T47D (cell line): ENCODE measurements around the gene PCK1.

ENCODE experiments used
- DNase-seq, 2 experiments: peaks; one replicate each; pipeline versions ENCODE4 v3.0.0 to v3.0.0-alpha.2; 2011 to 2012; ENCODE audit warnings: low read depth in 1 of 2, low spot score in 1 of 2
- JUND ChIP-seq: IDR thresholded peaks from 2 replicates; pipeline ENCODE4 v1.6.1; 2012; ENCODE audit warnings: low read depth
- in situ Hi-C: cut with HindIII; loops from 2 replicates; pipeline ENCODE4 v1.10.0; 2016; ENCODE audit warnings: low sequenced_read_pairs, low pct_unique_long_range_greater_than_20kb

Gene PCK1

DNA sequence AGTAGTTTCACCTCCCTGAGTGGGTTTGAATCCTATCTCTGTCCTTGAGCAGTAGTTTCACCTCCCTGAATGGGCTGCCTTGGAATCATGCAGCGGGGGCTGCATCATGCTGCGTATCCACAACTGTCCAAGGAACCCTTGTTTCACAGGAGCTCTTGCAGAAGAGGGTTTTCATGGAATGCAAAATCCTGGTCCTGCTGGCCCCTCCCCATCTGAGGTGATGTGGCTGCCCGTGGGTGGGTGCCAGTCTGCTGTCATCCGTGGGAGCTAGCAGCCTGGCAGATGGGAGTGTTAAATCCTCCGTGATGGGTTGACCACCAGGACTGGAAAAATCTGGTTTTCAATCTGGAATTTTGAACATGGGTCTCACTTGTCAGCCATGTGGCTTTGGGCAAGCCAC is 37.6 kb downstream of the PCK1 start:
- TF ChIP-seq JUND: no peak
- DNase-seq: no peak
- in situ Hi-C loops: no loop called here

DNA sequence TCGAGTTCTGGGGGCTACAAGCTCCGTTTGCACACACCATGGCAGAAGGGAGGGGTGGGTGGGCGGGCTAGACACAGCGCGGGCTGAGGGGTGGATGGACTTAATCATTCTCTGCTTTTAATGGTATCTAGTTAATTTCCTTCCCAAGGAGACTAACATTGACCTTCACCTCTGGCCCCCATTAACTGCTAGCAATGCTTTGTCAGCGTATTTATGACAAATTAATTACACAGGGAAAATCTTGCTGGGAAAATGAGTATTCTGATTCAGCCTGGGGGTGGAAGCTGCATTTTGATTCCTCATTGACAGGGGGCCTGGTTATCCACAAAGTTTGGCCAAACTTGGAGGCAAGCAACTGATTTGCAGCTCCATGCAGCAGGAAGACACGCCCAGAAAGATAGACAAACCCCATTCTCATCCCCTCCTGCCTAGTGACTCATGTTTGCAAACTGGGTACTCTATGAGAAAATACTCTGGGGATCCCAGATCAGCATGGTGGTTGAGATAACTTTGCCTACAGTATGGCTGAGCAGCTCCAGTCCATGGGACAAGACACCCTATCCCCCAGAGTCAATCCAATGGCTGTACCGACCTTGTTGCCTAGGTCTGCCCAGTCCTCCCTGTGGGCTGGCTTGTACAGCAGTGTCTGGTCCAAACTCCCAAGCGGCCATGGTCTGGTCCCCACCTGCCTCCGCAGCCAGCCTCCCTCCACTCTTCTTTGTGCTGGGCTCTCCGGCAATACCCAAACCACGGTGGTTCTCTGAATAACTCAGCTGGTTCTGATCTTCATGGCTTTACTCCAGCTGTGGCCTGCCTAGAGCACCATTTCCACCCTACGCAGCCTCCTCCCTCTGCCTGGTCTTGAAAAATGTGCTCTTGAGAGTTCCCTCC is 39.7 kb downstream of the PCK1 start:
- no peak for TF ChIP-seq JUND
- in situ Hi-C loops: no loop called here
- DNase-seq: no peak

DNA sequence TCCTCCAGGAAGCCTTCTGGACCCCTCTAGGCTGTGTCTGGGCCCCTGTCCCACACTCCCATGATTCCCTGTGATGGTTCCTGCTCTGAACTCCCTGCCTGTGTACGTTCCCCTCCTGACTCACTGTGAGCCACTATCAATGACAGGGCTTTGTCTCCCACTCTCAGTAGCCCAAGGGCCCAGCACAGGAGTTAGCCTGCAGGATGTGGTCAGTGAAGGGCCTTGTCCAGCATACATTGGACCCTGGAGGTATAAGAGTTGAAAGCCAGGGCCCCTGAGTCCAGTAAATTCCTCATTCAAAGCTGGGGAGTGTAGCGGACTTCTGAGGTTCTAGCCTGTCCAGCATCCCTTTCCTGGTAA is 40.3 kb downstream of the PCK1 start:
- TF ChIP-seq JUND: no peak
- no peak for DNase-seq
- in situ Hi-C loops: no loop called here

DNA sequence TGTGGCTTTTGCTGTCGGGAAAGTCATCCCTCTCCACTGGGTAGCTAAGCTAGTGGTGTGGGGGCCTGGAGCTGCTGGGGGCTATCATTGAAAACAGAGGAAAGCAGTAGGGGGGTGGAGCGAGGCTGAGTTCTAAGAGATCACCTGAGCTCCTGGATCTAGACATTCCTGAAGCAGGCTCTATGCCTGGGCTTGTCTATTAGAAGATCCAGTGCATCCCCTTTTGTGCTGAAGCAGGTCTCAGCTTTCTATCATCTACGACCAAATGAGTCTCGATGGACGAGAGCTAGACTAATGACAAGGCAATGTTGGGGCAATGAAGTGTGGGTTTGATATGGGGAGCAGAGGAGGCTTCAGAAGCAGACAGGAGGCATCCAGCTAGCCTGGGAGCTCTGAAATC is 40.8 kb downstream of the PCK1 start:
- no peak for DNase-seq
- in situ Hi-C loops: no loop called here
- no peak for TF ChIP-seq JUND

DNA sequence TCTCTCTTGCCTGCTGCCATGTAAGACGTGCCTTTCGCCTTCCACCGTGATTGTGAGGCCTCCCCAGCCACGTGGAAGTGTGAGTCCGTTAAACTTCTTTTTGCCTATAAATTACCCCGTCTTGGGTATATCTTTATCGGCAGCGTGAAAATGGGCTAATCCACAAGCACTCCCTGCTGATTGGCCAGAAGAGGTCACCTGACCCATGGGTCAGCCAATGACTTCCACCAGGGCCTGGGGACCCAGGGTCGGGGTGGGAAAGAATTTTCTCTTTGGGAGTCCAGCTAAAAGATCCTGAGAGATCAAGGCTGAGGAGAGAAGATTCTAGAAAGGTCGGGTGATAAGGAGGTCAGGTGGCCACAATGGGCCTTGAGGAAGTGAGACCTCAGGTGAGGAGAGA is 42.2 kb downstream of the PCK1 start:
- no peak for DNase-seq
- in situ Hi-C loops: no loop called here
- TF ChIP-seq JUND: no peak

DNA sequence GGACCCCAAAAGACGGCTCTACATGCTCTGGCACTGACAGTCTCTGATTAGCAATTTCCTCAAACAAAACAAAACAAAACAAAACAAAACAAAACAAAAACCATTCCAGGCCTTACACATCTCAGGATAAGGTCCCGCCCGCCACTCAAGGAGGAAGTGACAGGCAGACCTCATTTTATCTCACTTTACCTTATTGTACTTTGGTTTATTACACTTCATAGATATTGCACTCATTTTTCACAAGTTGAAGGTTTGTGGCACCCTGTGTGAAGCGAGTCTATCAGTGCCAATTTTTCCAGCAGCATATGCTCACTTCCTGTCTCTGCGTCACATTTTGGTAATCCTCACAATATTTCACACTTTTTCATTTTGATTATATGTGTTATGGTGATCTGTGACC is 44.1 kb downstream of the PCK1 start:
- TF ChIP-seq JUND: no peak
- no peak for DNase-seq
- in situ Hi-C loops: no loop called here

DNA sequence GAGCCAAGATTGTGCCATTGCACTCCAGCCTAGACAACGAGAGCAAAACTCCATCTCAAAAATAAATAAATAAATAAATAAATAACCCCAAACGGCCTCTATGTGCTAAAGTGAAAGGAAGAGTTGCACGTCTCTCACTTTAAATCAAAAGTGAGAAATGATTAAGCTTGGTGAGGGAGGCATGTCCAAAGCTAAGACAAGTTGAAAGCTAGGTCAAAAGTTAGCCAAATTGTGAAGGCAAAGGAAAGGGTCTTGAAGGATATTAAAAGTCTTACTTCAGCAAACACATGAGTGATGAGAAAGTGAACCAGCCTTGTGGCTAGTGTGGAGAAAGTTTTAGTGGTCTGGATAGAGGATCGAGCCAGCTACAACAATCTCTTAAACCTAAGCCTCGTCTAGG is 45.0 kb downstream of the PCK1 start:
- in situ Hi-C loops: no loop called here
- no peak for TF ChIP-seq JUND
- DNase-seq: no peak

DNA sequence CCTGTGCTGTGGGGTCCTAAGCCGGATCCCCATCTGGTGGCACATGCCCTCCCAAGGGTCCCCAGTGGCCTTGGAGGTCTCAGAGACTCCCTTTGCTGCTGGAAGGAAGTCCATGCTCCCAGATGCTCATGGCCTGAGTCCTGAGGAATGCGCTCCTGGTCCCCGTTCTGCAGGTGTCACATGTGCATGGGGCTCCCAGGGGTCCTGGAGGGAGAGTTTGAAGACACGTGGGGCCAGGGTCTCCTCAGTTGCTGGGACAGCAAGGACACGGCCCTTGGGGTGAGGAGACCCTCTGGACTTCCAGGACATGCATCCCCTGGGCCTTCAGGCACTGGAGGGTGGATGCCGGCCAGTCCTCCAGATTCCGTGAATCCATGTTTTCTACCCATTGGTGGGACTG is 47.6 kb downstream of the PCK1 start:
- no peak for TF ChIP-seq JUND
- DNase-seq: no peak
- in situ Hi-C loops: no loop called here

DNA sequence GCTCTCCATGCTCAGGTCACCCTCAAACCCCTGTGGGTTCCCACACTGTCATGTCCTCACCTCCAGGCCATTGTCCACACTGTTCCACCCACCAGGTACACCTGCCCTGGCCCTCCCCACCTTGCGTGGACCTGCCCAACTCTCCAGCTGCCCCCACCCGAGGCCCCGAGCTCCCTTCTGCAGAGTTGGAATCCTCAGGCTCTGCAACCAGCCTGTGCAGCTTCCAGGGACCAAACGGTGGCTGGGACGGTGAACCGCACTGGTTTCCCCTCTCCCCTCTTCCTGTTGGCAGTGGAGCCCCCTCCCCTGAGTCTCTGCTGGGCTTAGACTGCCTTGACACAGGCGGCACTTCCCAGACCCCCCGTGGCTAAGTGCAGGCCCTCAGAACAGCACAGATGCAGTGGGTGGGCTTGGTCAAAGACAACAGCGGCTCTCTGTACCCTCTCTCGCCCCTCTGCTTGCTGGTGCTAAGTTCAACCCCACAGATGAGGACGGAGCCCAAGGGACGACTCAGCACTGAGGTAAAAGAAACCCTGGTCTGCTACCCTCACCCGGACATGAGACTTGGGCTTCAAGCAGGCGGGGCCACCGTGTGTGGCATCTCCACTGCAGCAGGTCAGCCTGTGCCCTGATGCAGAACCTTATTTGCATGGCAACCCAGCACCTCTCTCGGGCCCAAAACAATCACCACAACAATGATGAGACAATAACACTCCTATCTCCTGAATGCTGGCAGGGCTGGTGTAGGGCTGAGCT is 48.4 kb downstream of the PCK1 start:
- DNase-seq: no peak
- TF ChIP-seq JUND: no peak
- in situ Hi-C loops: no loop called here

DNA sequence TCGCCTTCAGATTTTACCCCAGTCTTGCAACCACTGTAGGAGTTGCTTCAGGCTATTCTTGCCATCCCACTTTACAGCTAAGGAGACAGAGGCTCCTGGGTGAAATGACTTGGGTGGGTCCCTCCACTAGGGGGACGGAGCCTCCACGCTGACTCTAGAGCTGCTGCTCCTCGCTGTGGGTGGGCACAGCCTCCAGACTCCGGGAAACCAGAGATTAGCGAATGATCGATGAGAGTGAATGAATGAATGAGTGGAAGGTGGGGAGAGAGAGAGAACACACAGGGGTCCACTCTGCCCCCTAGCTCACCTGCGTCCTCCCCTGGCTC is 48.9 kb downstream of the PCK1 start:
- in situ Hi-C loops: no loop called here
- no peak for DNase-seq
- TF ChIP-seq JUND: no peak

DNA sequence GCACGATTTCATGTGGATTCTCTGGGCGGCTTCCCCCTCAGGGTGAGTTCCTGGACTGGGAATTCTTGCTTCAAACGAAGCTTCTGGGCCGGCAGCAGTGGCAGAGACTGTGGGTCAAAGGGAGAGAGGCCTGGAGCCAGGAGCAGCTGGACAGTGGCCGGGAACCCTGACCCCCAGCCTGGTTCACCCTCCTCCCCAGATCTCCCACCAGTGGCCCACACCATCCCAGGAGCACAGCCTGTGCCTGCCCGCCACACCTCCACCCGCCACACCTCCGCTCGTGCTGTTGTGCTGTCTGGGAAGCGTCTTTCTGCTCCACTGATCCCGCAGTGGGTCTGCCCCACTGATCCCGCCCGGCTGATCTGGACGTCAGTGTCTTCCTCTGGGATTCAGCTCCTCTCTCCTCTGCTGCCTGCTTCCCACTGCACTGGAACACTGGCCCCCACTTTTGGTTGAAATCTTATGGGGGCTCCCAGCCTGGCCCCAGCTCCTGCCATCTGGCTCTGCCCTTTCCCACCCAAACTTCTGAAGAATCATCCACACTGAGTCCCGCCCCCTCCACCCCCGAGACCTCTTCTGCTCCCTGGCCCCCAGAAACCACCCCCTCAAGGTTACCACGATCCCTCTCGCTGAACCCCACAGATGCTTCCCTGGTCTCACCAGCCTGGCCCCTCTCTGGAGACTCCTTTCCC is 49.5 kb downstream of the PCK1 start:
- no peak for TF ChIP-seq JUND
- in situ Hi-C loops: no loop called here
- no peak for DNase-seq

DNA sequence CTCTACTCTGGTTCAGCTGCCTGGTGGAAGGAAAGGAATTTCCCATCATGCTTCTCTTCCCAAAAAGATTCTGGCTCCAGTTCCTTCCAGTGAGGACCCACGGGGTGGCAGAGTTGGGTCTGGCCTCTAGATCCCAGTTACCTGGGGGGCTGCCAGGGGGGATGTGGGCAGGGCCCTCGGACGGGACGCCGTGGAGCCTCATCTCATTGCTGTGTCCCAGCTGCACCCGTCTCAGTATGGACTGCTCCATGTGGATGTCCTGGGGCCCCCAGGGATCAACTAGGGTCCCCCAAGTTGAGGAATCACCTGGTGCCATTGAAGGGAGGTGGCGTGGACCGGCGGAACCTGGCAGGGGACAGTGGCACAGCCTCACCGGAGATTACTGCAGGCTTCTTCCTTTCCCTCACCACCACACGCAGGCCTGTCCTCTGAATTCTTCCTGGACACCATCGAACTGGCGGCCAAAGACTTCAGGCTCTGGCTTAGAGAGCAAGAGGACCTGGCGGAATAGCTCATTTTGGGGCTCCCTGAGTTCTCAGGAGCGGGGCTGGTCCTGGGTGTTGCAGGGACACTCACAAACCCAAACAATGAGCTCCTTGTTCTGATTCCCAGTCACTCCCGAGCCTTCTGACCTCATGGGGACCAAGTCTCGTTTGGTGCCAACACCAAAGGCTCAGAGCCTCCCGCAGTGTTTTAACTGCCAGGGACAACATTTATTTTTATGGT is 50.8 kb downstream of the PCK1 start:
- in situ Hi-C loops: no loop called here

DNA sequence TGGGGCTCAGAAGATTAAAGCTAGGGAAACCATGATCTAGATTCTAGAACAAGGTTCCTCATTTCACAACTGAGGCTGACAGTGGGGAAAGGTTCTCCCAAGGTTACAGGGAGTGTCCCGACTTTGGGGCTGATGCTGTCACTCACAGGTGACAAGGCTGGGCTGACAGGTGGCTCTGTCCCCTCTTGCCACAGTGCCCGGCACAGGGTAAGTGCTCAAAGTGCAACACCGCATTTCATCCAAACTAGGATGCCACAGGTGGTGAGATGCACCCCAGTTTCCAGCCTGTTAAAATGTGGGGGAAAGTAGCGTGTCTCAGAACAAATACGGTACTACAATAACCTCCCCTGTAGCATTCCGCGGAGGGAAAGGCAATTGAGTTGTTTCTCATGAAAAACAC is 51.5 kb downstream of the PCK1 start:
- in situ Hi-C loops: no loop called here
- DNase-seq: no peak
- TF ChIP-seq JUND: no peak

More for the DNA sequence above, 50.8 kb downstream of the PCK1 start:
- DNase-seq: no peak
- TF ChIP-seq JUND: no peak
